Fibroblast of gingiva (primary cell): Measurements from ENCODE around the gene NR2E1.

Experiments used
- DNase-seq: peaks from one replicate; pipeline ENCODE4 v3.0.0-alpha.2; 2011; ENCODE audit warnings: low read depth

Gene NR2E1

DNA sequence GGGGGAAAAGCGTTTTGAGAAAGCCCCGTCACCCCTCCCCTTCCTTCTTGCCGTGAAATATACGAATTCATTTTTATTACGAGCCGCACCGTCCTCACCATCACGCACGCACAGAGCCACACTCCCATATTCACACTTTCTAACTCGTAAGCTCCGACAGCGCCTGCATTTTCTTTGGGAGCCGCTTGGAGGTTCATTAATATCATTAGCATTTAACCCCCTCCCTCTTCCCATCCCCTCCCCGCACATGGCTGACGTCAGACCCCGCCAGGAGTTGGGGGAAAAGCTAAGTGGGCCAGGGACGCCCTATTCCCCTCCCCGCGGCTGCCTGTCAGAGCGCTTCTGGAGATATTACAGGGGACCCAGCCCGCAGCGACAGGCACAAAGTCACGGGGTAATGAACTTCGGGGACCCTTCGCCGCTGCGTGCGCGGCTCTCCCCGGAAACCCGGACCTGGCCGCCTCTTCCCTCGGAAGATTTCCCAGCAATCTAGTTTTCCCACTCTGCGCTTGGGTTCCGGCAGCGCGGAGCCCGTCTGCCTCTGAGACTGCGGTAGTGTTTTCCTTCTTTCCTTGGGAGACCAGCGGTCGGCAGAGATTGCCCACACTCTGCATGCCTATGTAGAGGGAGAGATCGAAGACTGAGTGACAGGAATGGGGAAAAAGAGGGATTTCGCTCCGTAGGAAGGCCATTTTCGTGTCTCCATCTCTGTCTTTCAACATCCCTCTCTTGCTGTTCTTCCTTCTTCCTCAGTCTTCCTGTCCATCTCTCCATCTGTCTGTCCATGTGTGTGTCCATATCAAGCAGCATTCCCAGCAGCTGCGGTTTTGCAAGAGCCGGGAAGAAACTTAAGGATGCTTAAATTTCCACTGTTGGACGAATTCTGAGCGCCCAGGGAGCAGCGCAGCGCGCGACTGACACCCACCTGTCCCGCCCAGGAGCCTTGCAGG, at the start of gene NR2E1:
Gene NR2E1, plus strand, starts transcription at position 309 of the 950 bp plus-strand sequence. CDS start 744 bp downstream, outside the sequence.
- no peak for DNase-seq

DNA sequence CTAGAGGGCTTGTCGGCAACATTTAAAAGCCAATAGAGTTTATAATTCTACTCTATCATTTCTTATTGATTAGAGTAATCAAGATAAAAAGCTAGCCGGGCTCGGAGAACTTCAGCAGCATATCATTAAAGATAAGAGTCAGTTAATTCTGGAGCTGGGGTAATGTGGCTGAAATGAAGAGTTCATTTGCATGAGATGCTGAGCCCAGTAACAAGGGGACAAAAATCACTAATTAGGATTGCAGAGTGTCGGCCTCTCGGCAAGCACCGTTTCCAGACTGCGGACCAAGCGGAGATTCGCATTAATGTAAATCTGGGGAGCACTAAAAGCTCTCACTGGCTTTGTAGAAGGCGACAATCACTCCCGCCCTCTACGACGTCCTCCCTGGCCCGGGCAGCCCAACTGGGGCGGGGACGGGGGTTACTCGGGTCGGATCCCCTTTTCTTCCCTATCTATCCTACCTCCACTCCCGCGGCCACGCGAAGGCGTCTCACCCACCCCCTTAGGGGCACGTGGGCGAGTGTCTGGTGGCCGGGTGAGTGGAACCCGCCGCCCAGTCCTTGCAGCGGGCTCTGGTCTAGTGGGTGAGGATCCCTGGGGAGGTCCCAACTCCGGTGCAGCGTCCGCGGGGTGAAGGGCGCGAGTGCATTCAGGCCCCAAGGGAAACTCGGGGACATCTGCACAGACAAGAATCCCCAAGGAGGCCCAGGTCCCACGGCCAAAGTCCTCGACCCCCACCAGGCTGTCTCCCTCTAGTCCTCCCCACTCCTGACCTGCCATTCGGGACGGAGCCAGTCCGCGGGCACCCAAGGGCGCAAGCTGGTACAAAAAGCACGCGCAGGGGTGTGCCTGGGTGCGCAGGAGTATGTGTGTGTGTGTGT, 49.0 kb upstream of the NR2E1 start:
- no peak for DNase-seq

DNA sequence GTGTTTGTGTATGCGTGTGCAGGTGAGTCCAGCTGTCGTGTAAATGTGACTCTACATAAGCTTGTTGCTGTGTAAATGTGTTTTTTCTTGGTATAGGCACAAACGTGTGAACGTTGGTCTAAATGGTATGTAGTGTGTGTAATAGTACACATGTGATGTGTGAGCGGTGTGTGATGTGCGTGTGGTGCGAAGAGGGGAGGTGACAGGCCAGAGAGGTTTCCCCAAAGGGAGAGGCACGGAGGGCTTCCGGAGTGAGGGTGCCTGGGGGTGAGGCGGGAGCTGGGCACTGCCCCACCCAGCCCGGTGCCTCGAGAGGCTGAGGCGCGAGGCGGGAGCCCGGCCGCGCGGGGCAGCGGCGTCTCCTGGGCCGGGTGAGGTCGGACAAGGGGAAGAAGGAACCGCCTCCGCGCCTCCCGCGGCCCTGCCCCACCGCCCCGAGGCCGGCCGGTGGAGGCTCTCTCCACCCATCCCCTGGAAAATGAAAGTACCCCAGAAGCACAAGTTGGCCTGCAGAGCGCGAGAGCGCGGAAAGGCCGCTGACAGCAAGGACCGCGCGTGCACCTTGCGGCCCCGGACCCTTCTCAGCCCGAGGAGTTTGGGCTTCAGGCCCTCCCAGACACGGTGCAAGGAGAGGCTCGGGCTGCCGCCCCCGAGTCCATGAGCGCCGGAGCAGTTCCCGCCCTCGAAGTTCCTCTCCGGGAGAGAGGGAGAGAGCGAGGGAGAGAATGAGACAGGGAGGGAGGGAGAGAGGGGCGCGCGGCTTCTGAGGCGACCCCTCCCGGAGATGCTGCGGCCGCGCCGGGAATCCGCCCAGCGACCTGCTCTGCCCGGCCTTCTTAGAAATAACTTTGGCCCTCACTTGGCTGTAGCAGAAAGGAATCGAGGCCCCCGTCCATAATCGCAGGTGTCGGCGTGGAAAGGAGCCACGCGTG, 48.1 kb upstream of the NR2E1 start:
- no peak for DNase-seq

DNA sequence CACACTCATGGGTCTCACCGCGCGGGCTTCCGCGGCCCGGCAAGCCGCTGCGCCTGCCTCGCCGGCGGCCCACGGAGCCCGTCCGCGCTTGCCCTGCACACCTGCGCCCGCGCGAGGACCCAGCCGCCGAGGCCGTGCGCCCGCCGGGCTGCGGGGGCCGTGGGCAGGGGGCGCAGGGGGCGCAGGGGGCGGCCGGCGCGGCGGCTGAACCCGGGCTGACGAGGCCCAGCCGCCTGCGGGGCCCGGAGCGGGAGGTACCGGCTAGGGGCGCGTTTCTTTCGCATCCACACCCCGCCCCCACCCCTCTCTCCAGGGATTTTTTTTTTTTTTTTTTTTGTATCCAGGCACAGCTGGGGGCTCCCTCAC, 47.5 kb upstream of the NR2E1 start:
- DNase-seq: no peak

DNA sequence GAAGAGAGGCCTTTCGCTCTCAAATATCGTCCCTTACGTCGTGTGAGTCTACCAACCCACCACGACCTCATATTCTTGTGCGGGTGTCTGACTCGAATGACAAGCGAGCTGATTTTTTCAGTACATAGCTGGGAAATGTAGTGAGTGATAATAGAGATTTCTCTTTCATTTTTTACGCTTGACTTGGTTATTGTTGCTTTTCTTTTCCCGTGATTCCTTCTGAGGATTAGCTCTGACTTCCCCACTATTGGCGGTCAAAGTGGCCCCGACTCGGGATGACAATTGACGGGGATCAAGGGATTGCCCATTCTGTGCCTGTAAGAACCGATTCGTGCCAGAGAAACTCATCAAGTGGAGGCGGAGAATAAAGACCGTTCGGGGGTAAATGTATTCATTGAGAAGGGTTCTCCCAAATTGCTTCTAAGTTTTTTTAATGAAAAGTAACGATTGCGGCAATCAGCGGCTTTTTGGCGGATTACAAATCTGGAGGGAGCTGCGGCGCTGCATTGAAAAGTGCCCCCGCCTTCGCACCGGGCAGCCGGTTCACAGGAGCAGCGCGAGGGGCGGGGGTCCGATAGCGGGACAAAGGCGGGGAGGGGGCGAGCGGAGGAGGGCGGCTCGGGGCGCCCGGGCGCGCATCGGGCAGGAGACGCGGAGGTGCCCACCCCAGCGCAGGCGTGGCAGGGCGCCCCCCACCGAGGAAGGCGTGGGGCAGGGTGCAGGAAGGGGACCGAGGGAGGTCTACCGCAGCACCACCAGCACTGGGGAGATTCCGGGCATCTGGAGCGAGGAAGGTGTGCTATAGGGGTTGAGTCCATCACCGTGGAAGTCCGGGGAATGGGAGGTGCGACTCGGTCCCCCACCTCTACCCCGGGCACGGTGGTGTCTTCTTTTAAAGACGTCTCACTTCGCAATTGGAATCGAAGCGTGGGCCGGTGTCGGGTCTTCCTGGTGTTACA, 46.7 kb upstream of the NR2E1 start:
- DNase-seq: no peak

DNA sequence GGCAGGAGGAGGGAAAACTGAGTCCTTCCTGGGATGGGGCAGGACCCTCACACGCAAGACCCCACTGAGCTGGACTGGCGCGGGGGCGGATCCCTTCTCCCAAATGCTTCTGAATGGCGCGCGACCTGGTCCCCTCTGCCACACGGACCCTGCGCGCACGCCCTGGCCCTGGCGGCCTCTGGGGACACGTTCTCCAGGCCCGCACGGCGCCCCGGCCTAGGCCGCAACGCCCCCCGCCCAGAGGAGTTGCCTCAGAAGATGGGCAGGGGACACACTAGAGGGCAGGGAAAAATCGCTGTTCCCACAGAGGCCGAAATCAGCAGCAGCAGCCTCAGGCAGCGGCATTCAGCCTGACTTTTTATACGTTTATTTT, 46.1 kb upstream of the NR2E1 start:
- no peak for DNase-seq

DNA sequence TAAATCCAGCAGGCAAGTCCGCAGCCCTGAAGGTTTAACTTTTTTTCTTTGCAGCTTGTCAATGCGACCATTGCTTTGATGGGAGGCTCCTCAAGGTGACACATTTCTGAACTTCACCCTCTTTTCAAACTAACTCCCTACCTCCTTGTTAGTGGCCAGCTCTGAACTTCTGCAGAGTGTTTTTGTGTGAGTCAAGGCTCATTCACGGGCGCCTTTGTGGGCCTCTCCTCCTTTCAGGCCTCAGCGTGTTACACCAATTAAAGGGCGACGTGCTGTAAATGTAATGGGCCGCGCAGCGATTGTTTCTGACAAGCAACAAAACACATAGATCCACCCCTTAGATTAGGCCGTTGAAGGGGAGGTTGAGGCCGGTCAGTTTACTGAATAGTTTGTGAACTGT, 45.5 kb upstream of the NR2E1 start:
- DNase-seq: no peak

DNA sequence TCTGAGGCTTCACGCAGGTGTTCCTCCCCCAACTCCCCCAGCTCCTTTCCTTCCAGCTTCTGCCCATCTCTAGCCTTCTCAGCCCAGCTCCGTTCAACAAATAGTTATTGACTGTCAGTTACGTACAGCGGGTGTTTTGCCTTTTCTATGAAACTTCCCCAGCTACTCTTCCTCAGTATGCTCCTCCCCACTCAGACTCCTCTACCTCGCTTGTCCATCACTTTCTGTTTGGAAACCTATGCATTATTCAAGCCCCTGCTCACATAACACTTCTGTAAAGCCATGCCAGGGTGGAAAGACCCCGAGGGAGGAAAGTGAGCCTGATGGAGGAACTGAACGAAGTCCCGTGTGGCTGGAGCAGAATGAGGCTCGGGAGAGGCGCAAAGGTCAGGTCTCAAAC, 44.2 kb upstream of the NR2E1 start:
- no peak for DNase-seq

DNA sequence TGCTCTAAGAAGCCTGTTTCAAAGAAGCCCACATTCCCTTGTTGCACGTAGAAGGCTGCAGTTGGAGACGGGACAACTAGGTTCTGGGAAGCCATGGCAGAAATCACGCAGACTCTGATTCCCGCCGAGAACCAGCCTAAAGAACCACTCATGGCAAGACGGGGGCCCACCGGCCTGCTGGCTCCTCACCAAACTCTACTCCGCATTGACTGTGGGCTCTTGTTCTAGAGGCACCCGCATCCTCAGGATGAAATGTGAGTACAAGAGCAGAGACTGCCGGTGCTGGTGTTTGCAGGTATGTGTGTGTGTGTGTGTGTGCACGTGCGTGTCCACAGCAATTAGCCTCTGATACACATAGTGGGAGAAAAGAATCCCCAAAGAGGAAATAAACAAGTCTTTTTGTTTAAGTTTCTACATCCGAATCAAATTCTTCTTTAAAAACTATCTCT, 42.3 kb upstream of the NR2E1 start:
- no peak for DNase-seq

DNA sequence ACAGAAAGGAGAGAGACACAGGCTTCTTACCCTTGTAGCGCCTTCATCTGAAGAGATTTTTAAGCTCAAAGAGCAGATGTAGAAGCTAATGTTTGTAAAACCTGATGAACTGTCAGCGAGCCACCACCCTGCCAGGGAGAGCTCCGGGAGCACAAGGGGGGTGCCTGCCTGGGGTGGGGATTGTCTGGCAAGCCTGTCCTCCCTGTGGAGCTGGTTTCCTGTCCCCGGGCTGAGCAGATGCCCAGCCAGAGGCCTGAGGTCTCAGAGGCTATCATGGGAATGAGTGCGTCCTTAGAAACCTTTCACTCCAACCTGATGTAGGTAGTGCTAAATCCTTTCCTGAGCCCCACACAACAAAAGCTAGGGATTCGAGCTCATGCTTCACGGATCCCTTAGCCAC, 41.9 kb upstream of the NR2E1 start:
- DNase-seq: no peak

DNA sequence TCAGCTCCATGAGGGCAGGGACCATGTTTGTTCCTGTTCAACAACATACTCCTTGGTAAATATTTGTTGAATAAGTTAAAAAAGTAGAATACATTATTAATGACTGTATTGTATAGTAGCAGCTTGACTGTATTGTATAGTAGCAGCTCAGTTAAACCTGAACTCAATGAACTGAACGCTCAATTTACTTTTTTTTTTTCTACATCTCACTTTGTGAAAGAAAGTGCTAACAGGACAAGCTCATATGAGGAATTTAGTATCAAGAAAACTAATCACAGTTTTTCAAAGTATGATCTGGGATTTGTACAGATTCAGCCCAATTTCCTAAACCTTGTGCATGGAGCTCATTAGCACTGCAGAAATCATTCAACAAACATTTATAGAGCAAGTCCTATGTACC, 38.8 kb upstream of the NR2E1 start:
- DNase-seq: no peak

DNA sequence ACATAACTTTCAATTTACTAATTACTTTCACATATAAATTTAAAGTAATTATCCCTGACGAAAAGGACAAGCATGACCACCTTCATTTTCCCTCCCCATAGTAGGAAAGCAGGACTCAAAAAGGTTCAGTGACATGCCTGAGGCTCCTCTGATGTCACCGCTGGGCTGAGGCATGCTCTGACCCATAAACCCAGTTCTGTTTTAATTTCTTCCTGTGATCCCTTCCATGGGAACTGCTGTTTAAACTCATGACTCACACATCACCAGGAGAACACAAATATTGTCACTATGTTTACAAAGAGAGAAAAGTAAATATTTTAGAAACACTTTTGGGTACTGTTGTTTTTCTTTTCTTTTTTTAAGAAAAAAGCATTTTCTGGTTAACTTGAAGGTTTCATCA, 38.0 kb upstream of the NR2E1 start:
- peak; percentile 25 for DNase-seq

DNA sequence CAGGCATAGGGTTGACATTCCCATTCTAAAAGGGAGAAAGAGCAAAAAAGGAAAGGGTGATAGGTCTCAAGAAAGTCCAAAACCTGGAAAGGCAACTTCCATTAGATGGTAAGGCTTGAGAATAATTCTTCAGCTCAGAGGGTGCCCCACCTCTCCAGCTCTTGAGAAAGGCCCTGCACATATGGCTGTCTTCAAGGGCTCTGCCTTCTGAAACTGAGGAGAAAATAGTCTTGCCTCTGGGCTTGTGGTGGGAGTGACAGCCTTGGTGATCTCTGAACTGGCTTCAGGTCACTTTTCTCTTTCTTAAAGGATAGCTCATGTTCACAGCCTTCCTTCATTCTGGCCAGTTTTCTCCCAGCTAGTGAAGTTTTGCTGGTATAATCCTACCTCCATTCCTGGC, 35.6 kb upstream of the NR2E1 start:
- DNase-seq: no peak

DNA sequence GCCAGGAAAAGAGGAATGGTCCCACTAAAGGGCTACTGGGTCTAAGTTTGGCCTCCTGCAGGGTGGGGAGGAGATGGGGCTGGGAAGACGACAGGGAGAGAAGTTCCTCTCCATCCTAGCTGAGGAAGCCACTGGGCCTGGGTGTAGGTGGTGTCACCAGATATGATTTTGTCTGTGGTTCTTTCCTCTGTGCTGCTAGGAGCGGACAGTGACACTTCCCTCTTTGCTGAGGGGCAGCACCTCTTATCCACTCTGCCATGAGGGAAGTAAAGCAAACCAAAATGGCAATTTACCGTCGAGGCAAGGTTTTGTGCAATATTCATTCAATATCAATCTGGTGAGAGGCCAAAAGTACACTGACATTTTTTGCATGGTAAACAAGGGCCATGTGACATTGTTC, 33.0 kb upstream of the NR2E1 start:
- DNase-seq: no peak

DNA sequence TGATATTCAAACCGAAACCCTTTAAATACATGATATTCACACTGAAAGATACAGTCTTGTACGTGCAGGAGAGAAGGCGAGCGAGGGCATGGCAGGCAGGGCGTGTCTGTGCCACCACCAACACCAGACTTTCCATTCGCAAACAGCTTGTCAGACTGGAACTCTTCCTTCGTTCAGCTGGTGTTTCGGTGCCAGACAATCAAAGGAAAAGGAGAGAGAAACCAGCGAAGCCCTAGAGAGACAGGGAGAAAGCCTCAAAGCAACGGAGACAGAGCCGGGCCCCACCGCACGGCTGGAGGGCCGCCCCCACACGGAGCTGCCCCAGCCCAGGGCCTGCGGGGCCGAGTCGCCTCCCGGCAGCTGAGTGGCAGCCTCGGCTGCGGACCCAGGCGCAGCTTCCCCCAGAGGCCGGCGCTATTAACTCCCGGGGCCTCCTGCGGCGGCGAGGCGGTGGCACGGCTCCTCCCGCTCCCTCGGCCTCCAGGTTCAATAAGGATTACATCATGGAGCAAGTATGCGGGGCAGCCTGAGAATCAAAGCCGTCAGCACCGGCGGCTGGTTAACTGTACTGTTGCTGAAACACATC, 32.1 kb upstream of the NR2E1 start:
- peak; percentile 32 for DNase-seq

DNA sequence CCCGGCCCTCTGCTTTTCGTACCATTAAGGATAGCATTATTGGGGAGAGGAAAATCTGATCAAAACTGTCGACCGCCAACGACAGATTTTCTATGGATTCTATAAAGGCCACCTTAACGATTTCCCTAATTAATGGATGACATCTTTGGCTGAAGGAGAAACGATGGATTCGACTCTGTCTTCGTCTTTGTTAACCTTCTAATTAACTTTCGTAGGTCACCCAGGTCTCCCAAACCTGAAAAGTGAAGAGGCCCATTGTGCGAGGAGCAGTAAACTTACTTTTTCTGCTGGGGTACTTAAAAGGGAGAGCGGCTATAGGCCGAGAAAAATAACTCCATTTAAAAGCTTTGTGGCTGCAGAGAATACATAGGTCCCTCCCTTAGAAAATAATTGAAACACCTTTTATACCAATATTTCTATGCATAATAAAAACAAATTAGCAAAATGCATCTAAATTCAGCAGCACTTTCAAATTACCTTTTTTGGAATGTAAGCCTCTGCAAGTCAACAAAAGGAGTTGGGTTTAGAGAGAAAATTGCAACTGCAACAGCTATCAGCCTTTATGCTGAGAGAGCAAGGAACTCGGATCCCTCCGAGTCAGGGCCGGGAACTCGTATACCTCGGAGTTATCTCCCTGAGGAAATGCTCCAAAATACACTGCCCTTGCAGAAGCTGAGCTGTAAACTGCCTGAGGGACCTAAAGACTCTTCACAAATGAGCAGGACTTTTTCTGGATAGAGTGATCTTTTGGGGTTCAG, 31.4 kb upstream of the NR2E1 start:
- DNase-seq: no peak

DNA sequence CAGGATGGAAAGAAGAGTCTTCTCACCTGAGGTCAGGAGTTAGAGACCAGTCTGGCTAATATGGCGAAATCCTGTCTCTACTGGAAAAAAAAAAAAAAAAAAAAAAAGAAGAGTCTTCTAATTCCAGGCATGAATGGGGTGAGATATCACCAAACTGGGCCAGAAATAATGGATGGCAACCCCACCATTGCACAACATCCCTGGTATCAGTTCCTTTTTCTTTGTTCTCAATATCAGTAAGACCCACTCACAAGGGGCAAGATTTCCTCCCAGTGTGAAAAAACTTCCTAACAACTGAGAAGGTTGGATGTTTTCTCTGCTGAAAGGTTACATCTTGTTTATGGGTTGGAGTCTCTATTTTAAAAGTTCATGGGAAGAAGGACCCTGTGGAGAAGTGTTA, 23.6 kb upstream of the NR2E1 start:
- no peak for DNase-seq

DNA sequence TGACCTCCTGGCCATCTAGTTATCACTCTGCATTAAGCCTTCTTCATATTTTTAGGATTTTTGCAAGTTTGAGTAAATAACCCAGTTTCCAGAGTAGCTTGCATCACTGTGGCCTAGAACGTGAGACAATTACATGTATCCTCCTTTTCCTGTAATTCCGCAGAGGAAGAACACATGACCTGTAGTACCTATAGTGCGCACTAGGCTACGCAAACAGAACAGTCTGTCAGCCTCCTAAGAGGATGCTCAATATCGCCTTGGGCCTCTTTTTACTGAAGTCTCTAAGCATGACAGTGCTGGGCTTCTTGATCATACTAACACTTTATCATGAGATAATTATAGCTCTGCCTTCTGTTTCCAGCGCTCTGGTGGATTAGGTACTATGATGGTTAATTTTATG, 20.2 kb upstream of the NR2E1 start:
- no peak for DNase-seq

DNA sequence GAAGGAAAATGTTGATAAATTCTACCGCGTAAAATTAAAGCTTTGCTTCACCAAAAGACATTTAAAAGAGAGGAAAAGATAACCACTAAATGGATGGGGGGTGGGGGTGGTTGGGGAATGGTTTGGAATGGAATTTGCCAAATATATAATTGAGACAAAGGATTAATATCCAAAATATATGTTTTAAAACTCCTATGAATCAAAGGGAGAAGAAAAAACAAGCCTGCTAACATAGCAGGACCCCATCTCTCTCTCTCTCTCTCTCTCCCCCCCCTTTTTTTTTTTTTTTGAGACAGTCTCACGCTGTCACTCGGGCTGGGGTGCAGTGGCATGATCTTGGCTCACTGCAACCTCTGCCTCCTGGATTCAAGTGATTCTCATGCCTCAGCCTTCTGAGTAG, 13.4 kb upstream of the NR2E1 start:
- no peak for DNase-seq
